HepG2 (cell line): Measurements from ENCODE around the gene PDS5B. TPM values are rescaled to one million over a fixed set of nuclear protein-coding genes. Genes with fewer than 3 reads are reported as not detected.

ENCODE experiments used
- ATAC-seq: fragments of 200-7000 bp; cut with Tn5 transposase; 3 replicates; pipeline ENCODE4 v1.9.1; 2020; ENCODE audit warnings: mild to moderate bottlenecking, moderate library complexity
- BruUV-seq: library from RNA; stranded (reverse); fragments of 400-500 nt; replicated peaks from 2 replicates; lab custom pipeline; 2021; lab: Mats Ljungman, UMichigan
- CTCF ChIA-PET: fragments of 300-600 bp; formaldehyde crosslinking; extraction: SDS; loops from one replicate; lab custom pipeline; 2021; ENCODE audit warnings: low total read pairs, inconsistent platforms, low intra/inter-chr PET ratio; lab: Yijun Ruan, JAX
- POLR2A ChIA-PET: fragments of 350-600 bp; sonication (Branson Sonifier 250); formaldehyde crosslinking; loops from one replicate; lab custom pipeline; 2020; ENCODE audit warnings: antibody characterized with exemption, inconsistent platforms; lab: Yijun Ruan, JAX
- DNase-seq: peaks from one replicate; pipeline ENCODE4 v3.0.0-alpha.2; 2015; ENCODE audit warnings: low spot score
- FAIRE-seq: peaks from 3 replicates; lab custom pipeline; 2011; peaks lifted over from hg19 to GRCh38; lab: Jason Lieb, UNC
- H2AFZ ChIP-seq: one replicate; pipeline ENCODE4 v1.6.1; 2011; ENCODE audit warnings: low read length, inconsistent platforms
- H3K27ac ChIP-seq: fragments of 300-600 bp; 3 replicates; pipeline ENCODE4 v1.8.0; 2011; ENCODE audit warnings: mixed run types, mild to moderate bottlenecking, mixed read lengths, low read length, inconsistent platforms; ENCODE audit not compliant: insufficient read depth; ENCODE audit errors: extremely low read length
- H3K27me3 ChIP-seq, 2 experiments: fragments of 200-600 bp in 1 of 2; 2 replicates in 1 of 2; 3 replicates in 1 of 2; pipeline versions ENCODE4 v1.6.0 to v1.8.0; 2011; ENCODE audit warnings: low read length in 2 of 2, mild to moderate bottlenecking in 2 of 2, moderate library complexity in 2 of 2, inconsistent platforms in 1 of 2; ENCODE audit not compliant: insufficient read depth in 2 of 2, control insufficient read depth in 1 of 2
- H3K36me3 ChIP-seq, 2 experiments: fragments of 200-600 bp in 1 of 2; replicated peaks in 1 of 2; 2 replicates in 1 of 2; 3 replicates in 1 of 2; pipeline versions ENCODE4 v1.5.1 to v1.8.0; 2011; ENCODE audit warnings: low read length in 2 of 2, inconsistent platforms in 1 of 2; ENCODE audit not compliant: insufficient read depth in 2 of 2, control insufficient read depth in 1 of 2
- H3K4me1 ChIP-seq: 2 replicates; pipeline ENCODE4 v1.5.1; 2012; ENCODE audit warnings: low read length, inconsistent platforms; ENCODE audit not compliant: insufficient read depth
- H3K4me2 ChIP-seq: 2 replicates; pipeline ENCODE4 v1.6.0; 2011; ENCODE audit warnings: low read depth, low read length, inconsistent platforms
- H3K4me3 ChIP-seq, 3 experiments: fragments of 200-600 bp in 1 of 3; sonication (generic), shearing (Covaris generic) in 1 of 3; replicated peaks in 1 of 3; 2 replicates each; pipeline ENCODE4 v1.5.1; 2011 to 2016; ENCODE audit warnings: low read length in 3 of 3, inconsistent platforms in 2 of 3, low read depth in 2 of 3, mild to moderate bottlenecking in 2 of 3, control low read depth in 1 of 3, mixed read lengths in 1 of 3; ENCODE audit not compliant: insufficient read depth in 1 of 3
- H3K79me2 ChIP-seq: one replicate; pipeline ENCODE4 v1.6.1; 2011; ENCODE audit warnings: low read length, inconsistent platforms; ENCODE audit not compliant: insufficient read depth
- H3K9ac ChIP-seq: 2 replicates; pipeline ENCODE4 v1.6.0; 2011; ENCODE audit warnings: mild to moderate bottlenecking, low read depth, low read length, inconsistent platforms; ENCODE audit not compliant: insufficient read depth
- H3K9me3 ChIP-seq: 2 replicates; pipeline ENCODE4 v1.5.1; 2012; ENCODE audit warnings: mild to moderate bottlenecking, low read length
- H4K20me1 ChIP-seq: 2 replicates; pipeline ENCODE4 v1.6.0; 2011; ENCODE audit warnings: inconsistent platforms, mild to moderate bottlenecking, low read length, moderate library complexity; ENCODE audit not compliant: insufficient read depth
- ARID5B ChIP-seq: IDR thresholded peaks from 2 replicates; pipeline ENCODE4 v1.4.0; 2020; ENCODE audit warnings: mild to moderate bottlenecking, missing genetic modification reagents
- EED ChIP-seq: sonication (generic); formaldehyde crosslinking; IDR thresholded peaks from 2 replicates; pipeline ENCODE4 v1.5.0; 2020; ENCODE audit warnings: mild to moderate bottlenecking, missing genetic modification reagents
- ETV6 ChIP-seq: sonication (generic); formaldehyde crosslinking; conservative IDR thresholded peaks from 2 replicates; pipeline ENCODE4 v1.4.0; 2020; ENCODE audit warnings: missing genetic modification reagents
- HNF4A ChIP-seq: sonication (generic); formaldehyde crosslinking; IDR thresholded peaks from 2 replicates; pipeline ENCODE4 v1.4.0; 2020; ENCODE audit warnings: missing genetic modification reagents
- HNF4G ChIP-seq, 2 experiments: sonication (generic) in 1 of 2; formaldehyde crosslinking in 1 of 2; IDR thresholded peaks; 2 replicates each; pipeline versions ENCODE4 v1.4.0 to v1.6.1; 2011 to 2020; ENCODE audit warnings: borderline replicate concordance in 2 of 2, low read depth in 2 of 2, mild to moderate bottlenecking in 2 of 2, low read length in 1 of 2, missing genetic modification reagents in 1 of 2, moderate library complexity in 1 of 2
- MTA3 ChIP-seq: sonication (generic); formaldehyde crosslinking; IDR thresholded peaks from 2 replicates; pipeline ENCODE4 v1.4.0; 2020; ENCODE audit warnings: missing genetic modification reagents
- MYC ChIP-seq: sonication (generic); formaldehyde crosslinking; IDR thresholded peaks from 2 replicates; pipeline ENCODE4 v1.9.0; 2021; ENCODE audit warnings: missing genetic modification reagents, borderline replicate concordance
- NCOR1 ChIP-seq: fragments of 200-600 bp; sonication (generic); IDR thresholded peaks from 2 replicates; pipeline ENCODE4 v1.7.0; 2017; ENCODE audit warnings: antibody characterized with exemption, low read length, borderline replicate concordance
- NFATC3 ChIP-seq: sonication (generic); formaldehyde crosslinking; IDR thresholded peaks from 2 replicates; pipeline ENCODE4 v1.5.1; 2020; ENCODE audit warnings: mild to moderate bottlenecking, missing genetic modification reagents
- NFIC ChIP-seq: IDR thresholded peaks from 2 replicates; pipeline ENCODE4 v1.6.1; 2012; ENCODE audit warnings: mild to moderate bottlenecking, low read length, inconsistent platforms
- PHB2 ChIP-seq: fragments of 450-650 bp; IDR thresholded peaks from 2 replicates; pipeline ENCODE4 v1.6.1; 2018; ENCODE audit not compliant: partially characterized antibody
- PRMT3 ChIP-seq: sonication (generic); formaldehyde crosslinking; IDR thresholded peaks from 2 replicates; pipeline ENCODE4 v1.8.1; 2022; ENCODE audit warnings: low read depth, mild to moderate bottlenecking, moderate library complexity, missing genetic modification reagents, borderline replicate concordance
- SKI ChIP-seq: fragments of 450-650 bp; IDR thresholded peaks from one replicate; pipeline ENCODE4 v1.6.1; 2018; ENCODE audit warnings: mild to moderate bottlenecking; ENCODE audit not compliant: partially characterized antibody
- ZFP36L2 ChIP-seq: sonication (generic); formaldehyde crosslinking; IDR thresholded peaks from 2 replicates; pipeline ENCODE4 v1.4.0; 2020; ENCODE audit warnings: missing genetic modification reagents
- ZNF30 ChIP-seq: sonication (generic); formaldehyde crosslinking; IDR thresholded peaks from 2 replicates; pipeline ENCODE4 v1.5.0; 2020; ENCODE audit warnings: mild to moderate bottlenecking, missing genetic modification reagents
- ZNF740 ChIP-seq: sonication (generic); formaldehyde crosslinking; IDR thresholded peaks from 2 replicates; pipeline ENCODE4 v1.4.0; 2020; ENCODE audit warnings: missing genetic modification reagents
- ZNF782 ChIP-seq: sonication (generic); formaldehyde crosslinking; IDR thresholded peaks from 2 replicates; pipeline ENCODE4 v1.4.0; 2020; ENCODE audit warnings: missing genetic modification reagents, mild to moderate bottlenecking, borderline replicate concordance
- ZNF792 ChIP-seq: IDR thresholded peaks from 2 replicates; pipeline ENCODE4 v1.6.1; 2016
- WGBS: methylation state at CpG from one replicate; pipeline ENCODE4 v1.1.6; 2017; ENCODE audit warnings: low lambda C conversion rate; 5-methylcytosine and 5-hydroxymethylcytosine counted together
- in situ Hi-C: cut with HindIII; loops from 2 replicates; pipeline ENCODE4 v1.10.0; 2017; ENCODE audit warnings: low pct_unique_long_range_greater_than_20kb; ENCODE audit not compliant: extremely low pct_ligation_motif_present
- intact Hi-C: fragments of 100-400 bp; cut with micrococcal nuclease; formaldehyde crosslinking; loops from one replicate; pipeline ENCODE4 v1.10.0; 2022; ENCODE audit not compliant: unreplicated experiment
- polyA plus RNA-seq, 8 experiments: library from polyadenylated mRNA; depleted of rRNA in 3 of 8; stranded (reverse) in 7 of 8; unstranded in 1 of 8; fragments of >200 nt; fragmentation: Illumina TruSeq in 4 of 8; extraction: Trizol in 4 of 8; gene quantifications; 2 replicates each; pipeline versions ENCODE4 v1.2.1 to v1.2.3, GENCODE V29; 2011 to 2016; ENCODE audit warnings: low read depth in 4 of 8, missing spikeins in 1 of 8, mixed read lengths in 1 of 8; ENCODE audit not compliant: insufficient read depth in 1 of 8
- total RNA-seq, 5 experiments: library from RNA; depleted of rRNA; stranded (reverse); fragments of >200 nt; fragmentation: Illumina TruSeq; extraction: Trizol; gene quantifications; 2 replicates each; pipeline ENCODE4 v1.2.3, GENCODE V29; 2016; ENCODE audit warnings: low read depth in 1 of 5

The PDS5B gene
- total and polyA plus RNA-seq, 2 of the 13 experiments (the other 11 are each of a cell fraction or from before 2014, with no cell fraction given) = 5.8 to 24.6 TPM

GRCh38 chr13:32734511-32734910 lies 148.3 kb downstream of the PDS5B start:
- no peak for ATAC-seq
- no peaks in the 10 kb centered on the region for H3K27me3 ChIP-seq
- POLR2A ChIA-PET = no interaction called here
- H3K79me2 ChIP-seq = no peaks in the 10 kb centered on the region
- H3K36me3 ChIP-seq = peaks cover 1 to 10% of the 10 kb centered on the region in 2 experiments; a peak in 2 of 5 replicates
- H3K27ac ChIP-seq = no peak overlapping the region
- no peak overlapping the region for H3K4me2 ChIP-seq
- CTCF ChIA-PET = no interaction called here
- no peaks in the 10 kb centered on the region for H3K9me3 ChIP-seq
- H3K4me3 ChIP-seq = no peak overlapping the region
- no peak for DNase-seq
- intact Hi-C loops (no loop called here), in situ Hi-C loops (no loop called here)
- FAIRE-seq = no peak
- TF ChIP-seq HNF4G (IDR thresholded peaks at IDR 0.05; ENCODE audit: borderline replicate concordance, low read depth, low read length) (no peak), HNF4G (CRISPR knock-in tag; IDR thresholded peaks at IDR 0.05; ENCODE audit: borderline replicate concordance, low read depth) (no peak), ZFP36L2 (no peak), MTA3 (CRISPR knock-in tag) (no peak), ZNF792 (no peak), PRMT3 (CRISPR knock-in tag) (no peak), SKI (no peak), ZNF782 (no peak)
- 100% methylated on average over 1 of the region's 1 CpG for WGBS
- H4K20me1 ChIP-seq = no peaks in the 10 kb centered on the region
- no peak overlapping the region for H3K9ac ChIP-seq
- peaks cover 24% of the 10 kb centered on the region for H3K4me1 ChIP-seq
- BruUV-seq = no TSS peak
- no peak overlapping the region for H2AFZ ChIP-seq

- ATAC-seq = no peak
- no peak for FAIRE-seq
- H2AFZ ChIP-seq = no peak overlapping the region
- intact Hi-C loops (no loop called here), in situ Hi-C loops (no loop called here)
- DNase-seq = peak; percentile 5
- CTCF ChIA-PET = no interaction called here
- no peaks in the 10 kb centered on the region for H3K27me3 ChIP-seq
- no peak overlapping the region for H3K4me3 ChIP-seq
- H3K79me2 ChIP-seq = no peaks in the 10 kb centered on the region
- no peak overlapping the region for H3K9ac ChIP-seq
- POLR2A ChIA-PET = no interaction called here
- H3K36me3 ChIP-seq = peaks cover 1 to 10% of the 10 kb centered on the region in 2 experiments; a peak in 2 of 5 replicates
- H4K20me1 ChIP-seq = no peaks in the 10 kb centered on the region
- no peaks in the 10 kb centered on the region for H3K9me3 ChIP-seq
- H3K27ac ChIP-seq = peak overlapping the region; percentile 29
- BruUV-seq = no TSS peak
- H3K4me1 ChIP-seq = peaks cover 24% of the 10 kb centered on the region
- H3K4me2 ChIP-seq = no peak overlapping the region; the same call in 1 of the 2 replicates
- TF ChIP-seq HNF4A (peak; percentile 32; the same call in 1 of the 2 replicates), PHB2 (no peak), NCOR1 (0 out of 2 replicates have a peak, but pooled peaks have one; percentile 45), ETV6 (CRISPR knock-in tag) (no peak), MYC (CRISPR knock-in tag) (no peak), NFIC (no peak), EED (CRISPR knock-in tag) (no peak), ZNF740 (no peak), NFATC3 (CRISPR knock-in tag) (no peak), ZNF30 (CRISPR knock-in tag) (no peak), ARID5B (CRISPR knock-in tag) (peak; percentile 23; the same call in 1 of the 2 replicates)
Measured at GRCh38 chr13:32735859-32736258, 149.6 kb downstream of the PDS5B start.
